Stimulated activated naive CD8-positive, alpha-beta T cell treated with anti-CD3 and anti-CD28 coated beads, Interleukin-15, Interleukin-2, amounts not matched to agents 100 U/mL and 50 U/mL, for 24 hours (primary cell): Measurements from ENCODE around the gene COL6A1.
"Not testable (repeated sequence)": the region's sequence is repeated elsewhere in the genome, so short reads cannot be mapped to it uniquely, and the experiment has no call there.

Experiments
- ATAC-seq: fragments of 150-1000 bp; cut with Tn5 transposase; one replicate; pipeline ENCODE4 v1.10.0; 2021
- DNase-seq: peaks from one replicate; pipeline ENCODE4 v3.0.0; 2021

COL6A1 gene

GRCh38 chr21:46028573-46029091 lies 47.1 kb downstream of the COL6A1 start:
- DNase-seq (no peak), ATAC-seq (no peak)

GRCh38 chr21:46029186-46029924 lies 47.8 kb downstream of the COL6A1 start:
- ATAC-seq (peak; percentile 53), DNase-seq (no peak)

GRCh38 chr21:46031484-46031883 lies 49.9 kb downstream of the COL6A1 start:
- no peak for DNase-seq
- ATAC-seq: peak; percentile 52

GRCh38 chr21:46032100-46032499 lies 50.5 kb downstream of the COL6A1 start:
- ATAC-seq: no peak
- DNase-seq: no peak

- DNase-seq: no peak
Measured at GRCh38 chr21:46033410-46034400, 52.1 kb downstream of the COL6A1 start.

GRCh38 chr21:46035809-46036695 lies 54.5 kb downstream of the COL6A1 start:
- DNase-seq: no peak
- no peak for ATAC-seq

More at GRCh38 chr21:46033410-46034400, 52.1 kb downstream of the COL6A1 start:
- no peak for ATAC-seq

- DNase-seq (no peak), ATAC-seq (peak; percentile 7)
Measured at GRCh38 chr21:46036696-46037330, 55.2 kb downstream of the COL6A1 start.

- no peak for DNase-seq
- no peak for ATAC-seq
Measured at GRCh38 chr21:46037331-46038325, 56.1 kb downstream of the COL6A1 start.

GRCh38 chr21:46038341-46038829 lies 56.8 kb downstream of the COL6A1 start:
- no peak for DNase-seq
- no peak for ATAC-seq

- DNase-seq (no peak), ATAC-seq (peak; percentile 10)
Measured at GRCh38 chr21:46038871-46039397, 57.4 kb downstream of the COL6A1 start.

- no peak for ATAC-seq
- DNase-seq: no peak
Measured at GRCh38 chr21:46039891-46040660, 58.5 kb downstream of the COL6A1 start.

- DNase-seq: no peak
- ATAC-seq: no peak
Measured at GRCh38 chr21:46040707-46041106, 59.1 kb downstream of the COL6A1 start.

GRCh38 chr21:46041183-46041582 lies 59.6 kb downstream of the COL6A1 start:
- ATAC-seq (no peak), DNase-seq (no peak)

GRCh38 chr21:46045154-46045553 lies 63.6 kb downstream of the COL6A1 start:
- ATAC-seq: no peak

GRCh38 chr21:46046471-46046870 lies 64.9 kb downstream of the COL6A1 start:
- DNase-seq (no peak), ATAC-seq (no peak)

More at GRCh38 chr21:46045154-46045553, 63.6 kb downstream of the COL6A1 start:
- DNase-seq: no peak

GRCh38 chr21:46046906-46047305 lies 65.3 kb downstream of the COL6A1 start:
- not testable (repeated sequence) for ATAC-seq, DNase-seq

- DNase-seq (no peak), ATAC-seq (no peak)
Measured at GRCh38 chr21:46048926-46049889, 67.6 kb downstream of the COL6A1 start.
